CD4-positive, alpha-beta memory T cell (primary cell): Measurements from ENCODE around the gene ADAM12. TPM values are rescaled to one million over a fixed set of nuclear protein-coding genes. Genes with fewer than 3 reads are reported as not detected.

ENCODE experiments used
- CTCF ChIA-PET: fragments of 350-600 bp; sonication (Branson Sonifier 250); formaldehyde crosslinking; loops from one replicate; lab custom pipeline; 2021; ENCODE audit warnings: inconsistent platforms; ENCODE audit not compliant: partially characterized antibody; lab: Charles Lee
- POLR2A ChIA-PET: fragments of 350-600 bp; sonication (Branson Sonifier 250); formaldehyde crosslinking; loops from one replicate; lab custom pipeline; 2021; ENCODE audit not compliant: partially characterized antibody; lab: Charles Lee
- DNase-seq, 5 donors: peaks; one replicate each; pipeline versions ENCODE4 v3.0.0 to v3.0.0-alpha.2; 2020 to 2022; ENCODE audit warnings: mixed read lengths in 1 of 5
- H3K27ac ChIP-seq: one replicate; pipeline ENCODE4 v1.7.0; 2013; ENCODE audit warnings: low read depth, low read length
- H3K27me3 ChIP-seq: 2 replicates; pipeline ENCODE4 v1.7.0; 2013; ENCODE audit warnings: mild to moderate bottlenecking, low read length, moderate library complexity; ENCODE audit not compliant: insufficient read depth
- H3K36me3 ChIP-seq: 2 replicates; pipeline ENCODE4 v1.7.0; 2013; ENCODE audit warnings: mild to moderate bottlenecking, low read length, moderate library complexity; ENCODE audit not compliant: insufficient read depth
- H3K4me1 ChIP-seq: 2 replicates; pipeline ENCODE4 v1.7.0; 2013; ENCODE audit warnings: mild to moderate bottlenecking, low read length, moderate library complexity; ENCODE audit not compliant: insufficient read depth
- H3K4me3 ChIP-seq, 2 donors: one replicate each; pipeline ENCODE4 v1.7.0; 2013; ENCODE audit warnings: low read length in 2 of 2, mild to moderate bottlenecking in 1 of 2
- H3K9me3 ChIP-seq, 2 donors: one replicate each; pipeline ENCODE4 v1.7.0; 2013; ENCODE audit warnings: low read length in 2 of 2, control low read depth in 1 of 2; ENCODE audit not compliant: control insufficient read depth in 1 of 2
- H3K27ac Mint-ChIP-seq, 7 donors: one replicate each; pipeline ENCODE4 v1.8.0; 2020 to 2021; ENCODE audit warnings: mixed read lengths in 7 of 7, mild to moderate bottlenecking in 6 of 7, inconsistent platforms in 3 of 7, moderate library complexity in 3 of 7
- H3K27me3 Mint-ChIP-seq, 2 donors: one replicate each; pipeline ENCODE4 v1.8.0; 2020 to 2021; ENCODE audit warnings: mixed read lengths in 2 of 2
- H3K36me3 Mint-ChIP-seq, 2 donors: one replicate each; pipeline ENCODE4 v1.8.0; 2020 to 2021; ENCODE audit warnings: mixed read lengths in 2 of 2, inconsistent platforms in 1 of 2, mild to moderate bottlenecking in 1 of 2
- H3K4me1 Mint-ChIP-seq, 4 donors: one replicate each; pipeline ENCODE4 v1.8.0; 2020 to 2021; ENCODE audit warnings: mixed read lengths in 4 of 4, mild to moderate bottlenecking in 1 of 4
- H3K4me3 Mint-ChIP-seq, 8 donors: one replicate each; pipeline ENCODE4 v1.8.0; 2020 to 2021; ENCODE audit warnings: mixed read lengths in 8 of 8, mild to moderate bottlenecking in 7 of 8, moderate library complexity in 6 of 8, inconsistent platforms in 3 of 8
- H3K9me3 Mint-ChIP-seq, 8 donors: one replicate each; pipeline ENCODE4 v1.8.0; 2020 to 2021; ENCODE audit warnings: mixed read lengths in 8 of 8, mild to moderate bottlenecking in 5 of 8, inconsistent platforms in 3 of 8, moderate library complexity in 1 of 8
- intact Hi-C: fragments of 100-400 bp; cut with micrococcal nuclease; formaldehyde crosslinking; loops from one replicate; pipeline ENCODE4 v1.15.1; 2023
- polyA plus RNA-seq, 2 donors: library from polyadenylated mRNA; unstranded; fragments of 300-500 nt; fragmentation: Illumina TruSeq; gene quantifications; one replicate each; pipeline ENCODE4 v1.2.3, GENCODE V29; 2021
- total RNA-seq, 2 experiments: library from RNA; stranded (reverse); gene quantifications; one replicate each; pipeline ENCODE4 v1.2.3, GENCODE V29; 2021

ADAM12 gene
- total and polyA plus RNA-seq, 4 experiments from 2014 or later, result 0.17 to 2.3 (median 1.1) TPM

GRCh38 chr10:126215746-126216631 lies 172.3 kb downstream of the ADAM12 start:
- CTCF ChIA-PET, result no interaction called here
- no peak for DNase-seq
- POLR2A ChIA-PET, result no interaction called here
- Histone ChIP-seq H3K27me3 (no peaks in the 10 kb centered on the region), H3K4me3 (no peak overlapping the region), H3K9me3 (no peaks in the 10 kb centered on the region), H3K36me3 (no peaks in the 10 kb centered on the region), H3K4me1 (no peaks in the 10 kb centered on the region), H3K27ac (no peak overlapping the region)
- no peaks in the 10 kb centered on the region for H3K4me1 Mint-ChIP-seq
- peaks cover 0 to 2% (median 0%) of the 10 kb centered on the region in 8 donors for H3K9me3 Mint-ChIP-seq
- H3K27ac Mint-ChIP-seq, result no peak overlapping the region
- intact Hi-C loops, result no loop called here
- H3K36me3 Mint-ChIP-seq, result no peaks in the 10 kb centered on the region
- no peak overlapping the region for H3K4me3 Mint-ChIP-seq
- H3K27me3 Mint-ChIP-seq, result peaks cover 0 to 1% of the 10 kb centered on the region in 2 donors

- intact Hi-C loops, result no loop called here
Measured at GRCh38 chr10:126214679-126215078, 173.6 kb downstream of the ADAM12 start.

GRCh38 chr10:126214021-126214420 lies 174.3 kb downstream of the ADAM12 start:
- H3K9me3 Mint-ChIP-seq, result peaks cover 0 to 2% (median 0%) of the 10 kb centered on the region in 8 donors
- Histone ChIP-seq H3K36me3 (no peaks in the 10 kb centered on the region), H3K27ac (no peak overlapping the region), H3K9me3 (no peaks in the 10 kb centered on the region), H3K4me3 (no peak overlapping the region), H3K4me1 (no peaks in the 10 kb centered on the region), H3K27me3 (no peaks in the 10 kb centered on the region)
- no peak overlapping the region for H3K27ac Mint-ChIP-seq
- no peak overlapping the region for H3K4me3 Mint-ChIP-seq
- no peaks in the 10 kb centered on the region for H3K4me1 Mint-ChIP-seq
- no peak for DNase-seq
- ChIA-PET POLR2A (no interaction called here), CTCF (no interaction called here)
- intact Hi-C loops, result no loop called here
- no peaks in the 10 kb centered on the region for H3K36me3 Mint-ChIP-seq
- H3K27me3 Mint-ChIP-seq, result peaks cover 0 to 3% of the 10 kb centered on the region in 2 donors

More at GRCh38 chr10:126214679-126215078, 173.6 kb downstream of the ADAM12 start:
- H3K9me3 ChIP-seq, result no peaks in the 10 kb centered on the region
- no peak for DNase-seq
- Mint-ChIP-seq H3K27me3 (peaks cover 0 to 3% of the 10 kb centered on the region in 2 donors), H3K36me3 (no peaks in the 10 kb centered on the region), H3K4me1 (no peaks in the 10 kb centered on the region), H3K27ac (no peak overlapping the region), H3K4me3 (no peak overlapping the region), H3K9me3 (peaks cover 0 to 2% (median 0%) of the 10 kb centered on the region in 8 donors)
- H3K4me1 ChIP-seq, result no peaks in the 10 kb centered on the region
- H3K4me3 ChIP-seq, result no peak overlapping the region
- ChIA-PET CTCF (no interaction called here), POLR2A (no interaction called here)
- H3K36me3 ChIP-seq, result no peaks in the 10 kb centered on the region
- no peak overlapping the region for H3K27ac ChIP-seq
- no peaks in the 10 kb centered on the region for H3K27me3 ChIP-seq

GRCh38 chr10:126212738-126213137 lies 175.5 kb downstream of the ADAM12 start:
- POLR2A ChIA-PET, result no interaction called here
- H3K36me3 ChIP-seq, result no peaks in the 10 kb centered on the region
- no peaks in the 10 kb centered on the region for H3K36me3 Mint-ChIP-seq
- H3K9me3 ChIP-seq, result no peaks in the 10 kb centered on the region
- H3K27ac Mint-ChIP-seq, result no peak overlapping the region
- CTCF ChIA-PET, result no interaction called here
- no peak overlapping the region for H3K4me3 Mint-ChIP-seq
- no peaks in the 10 kb centered on the region for H3K27me3 ChIP-seq
- H3K4me3 ChIP-seq, result no peak overlapping the region
- intact Hi-C loops, result no loop called here
- H3K27me3 Mint-ChIP-seq, result peaks cover 0 to 4% of the 10 kb centered on the region in 2 donors
- no peak for DNase-seq
- H3K4me1 ChIP-seq, result no peaks in the 10 kb centered on the region
- no peaks in the 10 kb centered on the region for H3K4me1 Mint-ChIP-seq
- peaks cover 0 to 2% (median 0%) of the 10 kb centered on the region in 8 donors for H3K9me3 Mint-ChIP-seq
- no peak overlapping the region for H3K27ac ChIP-seq

GRCh38 chr10:126210051-126210651 lies 178.1 kb downstream of the ADAM12 start:
- no peak overlapping the region for H3K4me3 ChIP-seq

GRCh38 chr10:126209451-126209850 lies 178.8 kb downstream of the ADAM12 start:
- intact Hi-C loops, result no loop called here
- no peak for DNase-seq
- H3K9me3 Mint-ChIP-seq, result peaks cover 0 to 2% (median 0%) of the 10 kb centered on the region in 8 donors
- H3K27ac ChIP-seq, result no peak overlapping the region
- ChIA-PET CTCF (no interaction called here), POLR2A (no interaction called here)
- no peak overlapping the region for H3K27ac Mint-ChIP-seq
- peaks cover 0 to 4% of the 10 kb centered on the region in 2 donors for H3K27me3 Mint-ChIP-seq
- H3K27me3 ChIP-seq, result no peaks in the 10 kb centered on the region
- H3K4me3 Mint-ChIP-seq, result no peak overlapping the region
- no peaks in the 10 kb centered on the region for H3K4me1 ChIP-seq
- no peaks in the 10 kb centered on the region for H3K9me3 ChIP-seq
- H3K36me3 Mint-ChIP-seq, result no peaks in the 10 kb centered on the region
- H3K4me1 Mint-ChIP-seq, result no peaks in the 10 kb centered on the region
- H3K4me3 ChIP-seq, result no peak overlapping the region
- H3K36me3 ChIP-seq, result no peaks in the 10 kb centered on the region

More at GRCh38 chr10:126210051-126210651, 178.1 kb downstream of the ADAM12 start:
- Histone ChIP-seq H3K9me3 (no peaks in the 10 kb centered on the region), H3K36me3 (no peaks in the 10 kb centered on the region), H3K27ac (no peak overlapping the region), H3K27me3 (no peaks in the 10 kb centered on the region), H3K4me1 (no peaks in the 10 kb centered on the region)
- intact Hi-C loops, result no loop called here
- no peak for DNase-seq
- peaks cover 0 to 2% (median 0%) of the 10 kb centered on the region in 8 donors for H3K9me3 Mint-ChIP-seq
- ChIA-PET CTCF (no interaction called here), POLR2A (no interaction called here)
- peaks cover 0 to 4% of the 10 kb centered on the region in 2 donors for H3K27me3 Mint-ChIP-seq
- no peak overlapping the region for H3K4me3 Mint-ChIP-seq
- H3K4me1 Mint-ChIP-seq, result no peaks in the 10 kb centered on the region
- no peaks in the 10 kb centered on the region for H3K36me3 Mint-ChIP-seq
- H3K27ac Mint-ChIP-seq, result no peak overlapping the region

GRCh38 chr10:126208726-126209302 lies 179.5 kb downstream of the ADAM12 start:
- H3K4me3 ChIP-seq, result no peak overlapping the region
- no peaks in the 10 kb centered on the region for H3K36me3 Mint-ChIP-seq
- ChIA-PET POLR2A (no interaction called here), CTCF (no interaction called here)
- H3K27me3 ChIP-seq, result no peaks in the 10 kb centered on the region
- intact Hi-C loops, result no loop called here
- no peak overlapping the region for H3K4me3 Mint-ChIP-seq
- H3K9me3 Mint-ChIP-seq, result peaks cover 0 to 2% (median 0%) of the 10 kb centered on the region in 8 donors
- no peaks in the 10 kb centered on the region for H3K36me3 ChIP-seq
- DNase-seq, result no peak
- no peaks in the 10 kb centered on the region for H3K9me3 ChIP-seq
- H3K4me1 ChIP-seq, result no peaks in the 10 kb centered on the region
- no peaks in the 10 kb centered on the region for H3K4me1 Mint-ChIP-seq
- peaks cover 0 to 4% of the 10 kb centered on the region in 2 donors for H3K27me3 Mint-ChIP-seq
- no peak overlapping the region for H3K27ac Mint-ChIP-seq
- H3K27ac ChIP-seq, result no peak overlapping the region
